Measurements from ENCODE around the gene PRSS21. TPM values are rescaled to one million over a fixed set of nuclear protein-coding genes. Genes with fewer than 3 reads are reported as not detected.

PRSS21 gene
- total RNA-seq, 2 experiments from 2014 or later, result 6.0 to 10.3 TPM

- Mint-ChIP-seq H3K4me1 (no peaks in the 10 kb centered on the region), H3K36me3 (no peaks in the 10 kb centered on the region), H3K4me3 (no peak overlapping the region), H3K27me3 (peaks cover 3% of the 10 kb centered on the region), H3K27ac (no peak overlapping the region), H3K9me3 (ENCODE audit: low read depth) (no peaks in the 10 kb centered on the region)
- ATAC-seq, result no peak
- no peak for DNase-seq
- CTCF ChIA-PET, result interaction anchor here (1.2 kb wide), 1 partner anchor 63 kb away, joined by 3 read pairs; the partner anchor contains the start of gene FLYWCH2
These were observed 2.3 kb downstream of the PRSS21 start for GRCh38 chr16:2819179-2819938.

GRCh38 chr16:2819939-2820835 lies 3.1 kb downstream of the PRSS21 start:
- Mint-ChIP-seq H3K27me3 (peaks cover 3% of the 10 kb centered on the region), H3K9me3 (ENCODE audit: low read depth) (no peaks in the 10 kb centered on the region), H3K27ac (no peak overlapping the region), H3K4me3 (no peak overlapping the region), H3K4me1 (no peaks in the 10 kb centered on the region), H3K36me3 (no peaks in the 10 kb centered on the region)
- ATAC-seq, result no peak
- DNase-seq, result no peak
- CTCF ChIA-PET, result interaction anchor here (1.2 kb wide), 1 partner anchor 63 kb away, joined by 3 read pairs; the partner anchor contains the start of gene FLYWCH2

GRCh38 chr16:2820836-2821486 lies 3.9 kb downstream of the PRSS21 start:
- Mint-ChIP-seq H3K4me1 (no peaks in the 10 kb centered on the region), H3K27ac (no peak overlapping the region), H3K9me3 (ENCODE audit: low read depth) (no peaks in the 10 kb centered on the region), H3K36me3 (no peaks in the 10 kb centered on the region), H3K27me3 (peaks cover 3% of the 10 kb centered on the region), H3K4me3 (no peak overlapping the region)
- no peak for ATAC-seq
- DNase-seq, result no peak
- CTCF ChIA-PET, result interaction anchor here (0.9 to 3.3 kb wide), 2 partner anchors 18 to 48 kb away, joined by 3 to 9 read pairs; no protein-coding TSS in a partner anchor

GRCh38 chr16:2821487-2822157 lies 4.6 kb downstream of the PRSS21 start:
- no peak overlapping the region for H3K27ac Mint-ChIP-seq
- ATAC-seq, result no peak
- H3K9me3 Mint-ChIP-seq (ENCODE audit: low read depth), result no peaks in the 10 kb centered on the region
- H3K27me3 Mint-ChIP-seq, result peaks cover 3% of the 10 kb centered on the region
- no peaks in the 10 kb centered on the region for H3K36me3 Mint-ChIP-seq
- H3K4me3 Mint-ChIP-seq, result no peak overlapping the region
- H3K4me1 Mint-ChIP-seq, result no peaks in the 10 kb centered on the region
- no peak for DNase-seq
- CTCF ChIA-PET, result interaction anchor here (0.9 to 3.3 kb wide), 2 partner anchors 18 to 47 kb away, joined by 3 to 9 read pairs; no protein-coding TSS in a partner anchor

- Mint-ChIP-seq H3K4me1 (no peaks in the 10 kb centered on the region), H3K36me3 (no peaks in the 10 kb centered on the region), H3K27me3 (peaks cover 3% of the 10 kb centered on the region), H3K9me3 (ENCODE audit: low read depth) (no peaks in the 10 kb centered on the region), H3K27ac (no peak overlapping the region), H3K4me3 (no peak overlapping the region)
- ATAC-seq (no peak), DNase-seq (no peak)
- CTCF ChIA-PET, result interaction anchor here (0.9 to 3.3 kb wide), 2 partner anchors 17 to 46 kb away, joined by 3 to 9 read pairs; no protein-coding TSS in a partner anchor
These were observed 5.1 kb downstream of the PRSS21 start for GRCh38 chr16:2822158-2822495.

- CTCF ChIA-PET, result interaction anchor here (0.5 to 3.3 kb wide), 2 partner anchors 8 to 17 kb away, joined by 3 to 9 read pairs; no protein-coding TSS in a partner anchor
- no peaks in the 10 kb centered on the region for H3K4me1 Mint-ChIP-seq
- H3K27ac Mint-ChIP-seq, result no peak overlapping the region
- H3K9me3 Mint-ChIP-seq (ENCODE audit: low read depth), result no peaks in the 10 kb centered on the region
- no peak overlapping the region for H3K4me3 Mint-ChIP-seq
- ATAC-seq (no peak), DNase-seq (no peak)
- no peaks in the 10 kb centered on the region for H3K36me3 Mint-ChIP-seq
- H3K27me3 Mint-ChIP-seq, result peaks cover 3% of the 10 kb centered on the region
These were observed 5.5 kb downstream of the PRSS21 start for GRCh38 chr16:2822496-2822895.

- Mint-ChIP-seq H3K4me1 (no peaks in the 10 kb centered on the region), H3K27ac (no peak overlapping the region), H3K4me3 (no peak overlapping the region), H3K9me3 (ENCODE audit: low read depth) (no peaks in the 10 kb centered on the region), H3K27me3 (peaks cover 3% of the 10 kb centered on the region), H3K36me3 (no peaks in the 10 kb centered on the region)
- ATAC-seq, result no peak
- CTCF ChIA-PET, result no interaction called here
- DNase-seq, result no peak
These were observed 7.6 kb downstream of the PRSS21 start for GRCh38 chr16:2824626-2825025.

GRCh38 chr16:2825049-2825742 lies 8.2 kb downstream of the PRSS21 start:
- CTCF ChIA-PET, result no interaction called here
- ATAC-seq (no peak), DNase-seq (no peak)
- Mint-ChIP-seq H3K27ac (no peak overlapping the region), H3K36me3 (no peaks in the 10 kb centered on the region), H3K4me1 (peaks cover 2% of the 10 kb centered on the region), H3K4me3 (no peak overlapping the region), H3K9me3 (ENCODE audit: low read depth) (no peaks in the 10 kb centered on the region), H3K27me3 (peaks cover 3% of the 10 kb centered on the region)

- no peak for DNase-seq
- H3K4me3 Mint-ChIP-seq, result no peak overlapping the region
- peaks cover 3% of the 10 kb centered on the region for H3K27me3 Mint-ChIP-seq
- no peak for ATAC-seq
- peaks cover 2% of the 10 kb centered on the region for H3K4me1 Mint-ChIP-seq
- CTCF ChIA-PET, result interaction anchor here (1.1 kb wide), 1 partner anchor 42 kb away, joined by 3 read pairs; no protein-coding TSS in a partner anchor
- H3K9me3 Mint-ChIP-seq (ENCODE audit: low read depth), result no peaks in the 10 kb centered on the region
- no peak overlapping the region for H3K27ac Mint-ChIP-seq
- H3K36me3 Mint-ChIP-seq, result no peaks in the 10 kb centered on the region
These were observed 8.9 kb downstream of the PRSS21 start for GRCh38 chr16:2825906-2826305.

GRCh38 chr16:2826591-2827373 lies 9.7 kb downstream of the PRSS21 start:
- H3K4me1 Mint-ChIP-seq, result peaks cover 2% of the 10 kb centered on the region
- peaks cover 3% of the 10 kb centered on the region for H3K27me3 Mint-ChIP-seq
- H3K36me3 Mint-ChIP-seq, result no peaks in the 10 kb centered on the region
- ATAC-seq, result no peak
- H3K9me3 Mint-ChIP-seq (ENCODE audit: low read depth), result no peaks in the 10 kb centered on the region
- H3K4me3 Mint-ChIP-seq, result no peak overlapping the region
- CTCF ChIA-PET, result interaction anchor here (0.6 to 1.1 kb wide), 2 partner anchors 41 to 291 kb away, joined by 3 to 5 read pairs; no protein-coding TSS in a partner anchor
- DNase-seq, result no peak
- H3K27ac Mint-ChIP-seq, result no peak overlapping the region

- ATAC-seq (no peak), DNase-seq (no peak)
- Mint-ChIP-seq H3K27ac (no peak overlapping the region), H3K4me3 (no peak overlapping the region), H3K36me3 (no peaks in the 10 kb centered on the region), H3K4me1 (peaks cover 2% of the 10 kb centered on the region), H3K9me3 (ENCODE audit: low read depth) (no peaks in the 10 kb centered on the region), H3K27me3 (no peaks in the 10 kb centered on the region)
- CTCF ChIA-PET, result interaction anchor here (0.6 kb wide), 1 partner anchor 291 kb away, joined by 5 read pairs; no protein-coding TSS in a partner anchor
These were observed 10.3 kb downstream of the PRSS21 start for GRCh38 chr16:2827374-2827791.

All from activated CD8-positive, alpha-beta memory T cell treated with anti-CD3 and anti-CD28 coated beads, Interleukin-2, amount 10 ng/mL, durations not matched to agents 7 days and 5 days (primary cell).